CD4-positive, alpha-beta T cell treated with Interleukin-2 at 100 ng/mL for 4 hours (primary cell): ENCODE measurements around the gene ELL3.
A peak's percentile ranks its signal among the peaks of the same experiment; 100 is the strongest.
"Not testable (repeated sequence)": the region's sequence is repeated elsewhere in the genome, so short reads cannot be mapped to it uniquely, and the experiment has no call there.

ENCODE experiments used
- DNase-seq: peaks from one replicate; pipeline ENCODE4 v3.0.0-alpha.2; 2020; ENCODE audit warnings: low spot score

The ELL3 gene

DNA sequence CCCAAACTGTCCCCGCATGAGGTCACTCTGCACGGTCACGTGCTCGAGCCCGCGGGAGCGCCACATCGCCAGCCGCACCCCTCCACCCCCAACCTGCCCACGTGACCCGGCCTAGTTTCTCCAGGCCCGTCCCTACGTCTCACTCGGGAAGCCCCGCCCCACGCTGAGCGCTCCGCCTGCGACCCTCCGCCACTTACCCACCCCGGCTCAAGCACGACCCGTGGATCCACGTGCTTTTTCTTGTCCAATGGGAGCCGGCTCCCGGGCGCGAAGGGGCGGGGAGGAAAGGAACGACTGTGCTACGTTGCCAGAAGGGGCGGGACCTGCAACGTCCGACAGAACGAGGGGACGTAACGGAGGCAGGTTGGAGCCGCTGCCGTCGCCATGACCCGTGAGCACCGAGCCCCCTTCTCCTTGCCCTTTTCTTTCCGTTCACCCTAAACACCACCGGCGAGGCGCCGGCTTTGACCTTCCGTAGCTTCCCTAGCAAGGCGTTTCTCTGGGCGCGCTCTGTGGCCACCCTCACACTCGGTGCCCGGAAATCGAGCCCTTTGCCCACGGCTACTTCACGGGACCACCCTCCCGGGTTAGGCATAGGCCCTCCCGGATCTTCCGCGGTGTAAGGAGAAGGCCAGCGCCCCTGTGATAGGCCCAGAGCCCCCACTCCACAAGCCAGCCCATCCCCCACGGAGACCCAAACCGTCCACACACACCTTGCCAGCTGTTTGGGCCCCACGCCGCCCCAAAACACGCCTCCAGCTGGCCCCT, 15.4 kb upstream of the ELL3 start, which contains the start of gene SERF2:
SERF2 (plus strand) TSS at position 328 of the 768 bp plus-strand sequence; CDS start at position 385, 57 bp downstream.
- DNase-seq, result peak; percentile 100

GRCh38 chr15:43789409-43789808, 12.6 kb upstream of the ELL3 start:
- DNase-seq, result no peak

DNA sequence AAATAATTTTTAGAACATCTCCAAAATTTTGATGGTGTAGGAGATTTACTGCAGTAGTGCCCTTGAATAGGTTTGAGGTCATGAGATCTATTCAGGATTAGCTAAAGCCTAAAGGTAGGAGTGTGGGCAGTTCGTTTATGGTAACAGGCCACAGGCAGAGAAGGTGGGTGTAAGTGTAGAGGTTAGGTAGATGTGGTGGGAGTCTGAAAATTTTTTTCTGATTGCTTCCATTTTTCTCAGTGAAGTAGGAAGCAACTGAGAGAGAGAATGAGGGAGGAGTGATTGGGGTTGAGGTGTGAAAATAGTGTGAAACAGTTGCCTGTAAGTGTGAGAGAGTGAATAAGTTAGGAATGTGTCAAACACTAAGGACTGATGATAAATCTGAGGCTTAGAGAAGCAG, 2.2 kb upstream of the ELL3 start:
- DNase-seq, result no peak

GRCh38 chr15:43777267-43777914, 625 bp upstream of the ELL3 start:
- DNase-seq, result peak; percentile 79

GRCh38 chr15:43776101-43776717, 557 bp downstream of the ELL3 start:
- no peak for DNase-seq

DNA sequence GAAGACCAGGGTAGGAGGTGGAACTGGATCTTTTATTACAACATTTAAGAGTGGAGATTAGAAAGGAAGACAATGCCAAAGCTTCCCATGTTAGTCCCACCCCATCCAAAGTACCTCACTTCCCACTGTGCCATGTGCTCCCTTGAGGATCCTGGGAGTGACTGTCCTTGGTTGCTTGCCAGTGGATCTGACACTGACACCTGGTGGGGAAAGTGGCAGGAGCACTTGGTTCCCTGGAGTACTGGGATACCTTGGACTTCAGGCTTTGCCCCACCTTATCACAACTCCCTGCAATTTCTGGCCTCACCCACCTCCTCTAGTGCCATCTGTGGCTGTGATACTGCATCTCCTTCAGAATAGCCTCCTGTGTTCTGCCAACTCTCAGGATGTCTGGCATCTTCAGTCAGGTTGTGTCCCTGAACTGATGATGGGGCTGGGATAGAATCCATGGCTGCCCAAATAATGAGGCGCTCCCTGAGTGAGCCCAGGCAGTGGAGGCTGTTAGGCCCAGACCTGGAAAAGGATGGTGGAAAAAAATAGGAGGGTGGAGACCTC, 1.3 kb downstream of the ELL3 start:
- no peak for DNase-seq

DNA sequence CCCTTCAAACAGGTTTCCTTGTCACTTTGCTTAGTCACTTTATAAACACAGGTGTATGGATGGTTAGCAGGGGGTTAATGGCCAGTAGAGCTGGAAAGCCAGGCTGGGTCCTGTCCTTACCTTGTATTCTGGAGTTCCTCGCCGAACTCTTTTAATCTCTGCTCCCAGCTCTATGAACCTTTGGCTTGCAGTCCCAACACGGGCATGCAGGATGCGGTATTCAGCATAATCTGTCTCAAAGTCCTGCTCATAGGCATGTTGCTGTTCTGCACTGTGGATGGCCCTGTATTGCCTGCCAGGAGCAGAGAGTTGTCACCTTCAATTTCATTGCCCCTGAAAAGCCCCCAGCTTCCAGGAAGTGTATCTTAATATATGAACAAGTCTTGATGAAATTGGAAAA, 2.7 kb downstream of the ELL3 start:
- no peak for DNase-seq

DNA sequence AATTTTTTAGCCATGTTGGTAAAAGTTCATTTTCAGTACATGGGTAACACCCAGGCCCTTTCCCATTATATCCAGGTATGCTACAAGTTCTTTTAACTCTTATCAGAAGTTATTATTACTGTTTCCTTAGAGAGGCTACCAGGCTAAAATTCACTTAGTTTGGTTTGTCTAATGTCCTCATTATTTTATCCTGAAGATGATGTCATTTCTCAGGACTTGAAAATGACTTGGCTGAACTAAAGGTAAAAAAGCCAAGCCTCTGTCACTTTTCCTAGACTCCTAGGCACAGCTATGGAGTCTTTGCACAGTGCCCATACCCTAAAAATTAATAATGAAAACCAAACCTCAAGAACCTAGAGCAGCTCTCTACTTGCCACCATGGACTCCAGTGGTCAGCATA, 4.1 kb downstream of the ELL3 start:
- DNase-seq, result no peak

DNA sequence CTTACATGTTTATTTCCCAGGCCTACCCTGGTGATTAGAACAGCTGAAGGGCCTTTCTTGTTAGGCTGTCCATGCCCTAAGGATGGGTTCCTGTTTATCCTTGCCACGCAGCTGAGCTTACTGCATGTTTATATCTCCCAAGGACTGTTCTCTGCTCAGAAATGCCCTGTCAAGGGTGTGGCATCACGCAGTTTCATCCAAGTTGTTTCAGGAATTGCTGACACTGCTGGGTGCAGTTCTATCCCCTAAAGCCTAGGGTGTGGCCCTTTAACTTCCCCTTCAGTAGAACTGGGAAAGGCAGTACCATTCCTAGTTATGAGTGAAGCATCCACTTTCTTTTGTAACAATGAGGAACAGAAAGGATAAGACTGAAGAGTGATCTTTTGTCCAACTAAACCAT, 5.0 kb downstream of the ELL3 start:
- DNase-seq, result no peak

GRCh38 chr15:43769584-43770228, 7.1 kb downstream of the ELL3 start:
- peak; percentile 69 for DNase-seq

GRCh38 chr15:43763819-43764446, 12.8 kb downstream of the ELL3 start:
- no peak for DNase-seq

- DNase-seq, result no peak
These were observed 13.9 kb downstream of the ELL3 start for GRCh38 chr15:43762824-43763223.

GRCh38 chr15:43751885-43752284, 24.9 kb downstream of the ELL3 start:
- DNase-seq, result no peak

GRCh38 chr15:43749690-43750345, 26.9 kb downstream of the ELL3 start:
- DNase-seq, result peak; percentile 64

GRCh38 chr15:43748376-43748775, 28.4 kb downstream of the ELL3 start:
- DNase-seq, result peak; percentile 45

GRCh38 chr15:43746903-43747309, 29.9 kb downstream of the ELL3 start:
- DNase-seq, result peak; percentile 44

DNA sequence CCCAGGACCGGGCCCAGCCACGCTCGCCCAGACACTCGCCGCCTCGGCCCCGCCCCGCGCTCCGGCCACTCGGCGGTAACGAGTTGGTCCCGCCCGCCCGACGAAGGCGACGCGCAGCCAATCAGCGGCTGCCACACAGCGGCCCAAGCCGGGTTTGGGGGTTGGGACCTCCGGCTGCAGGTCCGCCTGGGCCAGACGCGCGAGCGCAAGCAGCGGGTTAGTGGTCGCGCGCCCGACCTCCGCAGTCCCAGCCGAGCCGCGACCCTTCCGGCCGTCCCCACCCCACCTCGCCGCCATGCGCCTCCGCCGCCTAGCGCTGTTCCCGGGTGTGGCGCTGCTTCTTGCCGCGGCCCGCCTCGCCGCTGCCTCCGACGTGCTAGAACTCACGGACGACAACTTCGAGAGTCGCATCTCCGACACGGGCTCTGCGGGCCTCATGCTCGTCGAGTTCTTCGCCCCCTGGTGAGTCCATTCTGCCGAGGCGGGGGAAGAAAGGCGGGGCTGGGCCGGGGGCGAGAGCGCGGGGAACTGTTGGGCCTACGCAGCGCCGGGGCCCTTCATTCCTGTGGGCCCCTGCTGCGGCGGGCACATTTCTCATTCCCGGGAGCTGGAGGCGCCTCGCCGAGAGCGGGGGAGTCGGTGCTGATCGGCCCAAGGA, 30.4 kb downstream of the ELL3 start, which contains the start of gene PDIA3:
PDIA3 (plus strand) TSS at position 194 of the 658 bp plus-strand sequence; CDS start at position 296, 102 bp downstream.
- DNase-seq, result peak; percentile 86

- no peak for DNase-seq
These were observed 41.4 kb downstream of the ELL3 start for GRCh38 chr15:43735416-43735815.

DNA sequence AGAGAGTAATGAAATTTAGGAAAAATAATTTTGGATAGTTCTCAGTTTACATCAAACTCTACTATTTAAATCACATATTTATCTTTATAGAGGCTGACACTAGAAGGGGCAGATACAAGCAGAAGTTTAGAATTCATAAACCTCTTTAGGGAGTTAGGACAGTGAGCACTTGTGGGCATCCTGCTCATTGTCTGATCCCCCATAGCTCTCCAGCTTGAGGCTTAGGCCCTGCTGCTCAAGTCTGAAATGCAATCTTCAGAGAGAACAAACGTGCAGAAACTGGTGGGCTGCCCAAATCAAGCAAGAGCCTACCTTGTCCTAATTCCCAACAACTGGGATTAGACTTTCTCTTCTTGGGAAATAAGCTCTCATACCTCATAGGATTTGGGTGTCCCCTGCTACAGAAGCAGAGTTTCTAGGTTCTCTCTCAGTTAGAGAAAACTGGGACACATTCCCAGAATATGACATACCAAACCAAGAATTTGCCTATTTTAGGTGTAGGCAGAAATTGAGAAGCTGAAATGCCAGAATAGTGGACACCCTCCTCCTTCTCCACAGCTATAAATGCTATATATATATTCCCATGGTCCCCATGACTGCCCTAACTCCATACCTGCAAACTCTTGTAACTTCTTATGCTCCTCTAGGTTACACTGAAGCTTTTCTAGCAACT, 48.6 kb downstream of the ELL3 start:
- not testable (repeated sequence) for DNase-seq

DNA sequence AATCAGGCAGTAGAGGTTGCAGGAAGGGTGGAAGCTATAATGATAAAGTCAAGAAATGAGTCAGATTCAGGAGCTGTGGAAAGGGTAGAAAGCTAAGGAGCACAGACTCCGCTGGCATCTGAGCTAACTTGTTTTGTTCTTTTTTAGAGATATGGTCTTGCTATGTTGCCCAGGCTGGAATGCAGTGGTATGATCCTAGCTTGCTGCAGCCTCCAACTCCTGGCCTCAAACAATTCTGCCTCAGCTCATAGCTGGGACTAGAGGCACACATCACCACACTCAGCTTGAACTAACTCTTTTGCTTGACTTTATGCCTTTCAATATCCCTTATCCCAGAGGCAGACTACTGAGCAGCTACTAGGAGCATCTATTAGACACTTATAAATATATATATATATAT, 50.5 kb downstream of the ELL3 start:
- not testable (repeated sequence) for DNase-seq
